NCI-H748 treated with DMSO at 0.1 percent for 48 hours (cell line): ENCODE measurements around the gene CACNA1G.

ENCODE experiments used
- DNase-seq: peaks from one replicate; lab custom pipeline; 2025; lab: John Stamatoyannopoulos, UW

Gene CACNA1G

GRCh38 chr17:50568659-50569058 is 8.1 kb downstream of the CACNA1G start:
- no peak for DNase-seq

- no peak for DNase-seq
These were observed 9.1 kb downstream of the CACNA1G start for GRCh38 chr17:50569592-50569991.

GRCh38 chr17:50570032-50570431 is 9.5 kb downstream of the CACNA1G start:
- DNase-seq, result no peak

GRCh38 chr17:50570528-50570927 is 10.0 kb downstream of the CACNA1G start:
- no peak for DNase-seq

- DNase-seq, result no peak
These were observed 11.2 kb downstream of the CACNA1G start for GRCh38 chr17:50571681-50572080.

- no peak for DNase-seq
These were observed 12.0 kb downstream of the CACNA1G start for GRCh38 chr17:50572541-50572940.

GRCh38 chr17:50573866-50574611 is 13.5 kb downstream of the CACNA1G start:
- DNase-seq, result no peak

GRCh38 chr17:50575581-50576210 is 15.2 kb downstream of the CACNA1G start:
- DNase-seq, result no peak

- DNase-seq, result no peak
These were observed 16.3 kb downstream of the CACNA1G start for GRCh38 chr17:50576864-50577263.

GRCh38 chr17:50577451-50577954 is 17.0 kb downstream of the CACNA1G start:
- DNase-seq, result no peak

GRCh38 chr17:50578173-50578572 is 17.7 kb downstream of the CACNA1G start:
- DNase-seq, result no peak

- DNase-seq, result no peak
These were observed 18.9 kb downstream of the CACNA1G start for GRCh38 chr17:50579399-50579798.

GRCh38 chr17:50580646-50581045 is 20.1 kb downstream of the CACNA1G start:
- DNase-seq, result no peak

GRCh38 chr17:50581316-50581715 is 20.8 kb downstream of the CACNA1G start:
- DNase-seq, result no peak

GRCh38 chr17:50582741-50583140 is 22.2 kb downstream of the CACNA1G start:
- DNase-seq, result no peak

- DNase-seq, result no peak
These were observed 23.1 kb downstream of the CACNA1G start for GRCh38 chr17:50583641-50584040.

- DNase-seq, result no peak
These were observed 23.6 kb downstream of the CACNA1G start for GRCh38 chr17:50584116-50584515.

- no peak for DNase-seq
These were observed 24.2 kb downstream of the CACNA1G start for GRCh38 chr17:50584749-50585148.

- DNase-seq, result no peak
These were observed 24.8 kb downstream of the CACNA1G start for GRCh38 chr17:50585346-50585745.

- no peak for DNase-seq
These were observed 25.4 kb downstream of the CACNA1G start for GRCh38 chr17:50585891-50586290.

GRCh38 chr17:50586421-50587247 is 26.1 kb downstream of the CACNA1G start:
- DNase-seq, result no peak

- no peak for DNase-seq
These were observed 27.1 kb downstream of the CACNA1G start for GRCh38 chr17:50587571-50587970.
